HG03460 (cell line): ENCODE data around the gene MBNL1.

Source experiments
- ATAC-seq: cut with Tn5 transposase; IDR thresholded peaks from one replicate; pipeline ENCODE4 v1.9.1; 2021; ENCODE audit not compliant: unreplicated experiment

Gene MBNL1

GRCh38 chr3:152252755-152253154 is 16.0 kb upstream of the MBNL1 start:
- ATAC-seq = no peak

GRCh38 chr3:152253514-152253913 is 15.2 kb upstream of the MBNL1 start:
- ATAC-seq = no peak

- ATAC-seq = no peak
Measured at GRCh38 chr3:152254041-152254440, 14.7 kb upstream of the MBNL1 start.

GRCh38 chr3:152255290-152255689 is 13.4 kb upstream of the MBNL1 start:
- no peak for ATAC-seq

GRCh38 chr3:152256851-152257562 is 11.7 kb upstream of the MBNL1 start:
- peak; percentile 8 for ATAC-seq

GRCh38 chr3:152257563-152258035 is 11.1 kb upstream of the MBNL1 start:
- peak; percentile 89 for ATAC-seq

GRCh38 chr3:152258448-152259393 is 10.0 kb upstream of the MBNL1 start:
- ATAC-seq = no peak

GRCh38 chr3:152259468-152259867 is 9.3 kb upstream of the MBNL1 start:
- no peak for ATAC-seq

GRCh38 chr3:152260026-152260425 is 8.7 kb upstream of the MBNL1 start:
- no peak for ATAC-seq

- no peak for ATAC-seq
Measured at GRCh38 chr3:152260529-152260928, 8.2 kb upstream of the MBNL1 start.

GRCh38 chr3:152261329-152261728 is 7.4 kb upstream of the MBNL1 start:
- no peak for ATAC-seq

GRCh38 chr3:152263711-152264110 is 5.0 kb upstream of the MBNL1 start:
- ATAC-seq = no peak

- no peak for ATAC-seq
Measured at GRCh38 chr3:152264378-152264777, 4.4 kb upstream of the MBNL1 start.

GRCh38 chr3:152266221-152266995 is 2.3 kb upstream of the MBNL1 start:
- ATAC-seq = no peak

GRCh38 chr3:152267831-152268554 is 736 bp upstream of the MBNL1 start:
- no peak for ATAC-seq

GRCh38 chr3:152269056-152269830 is 514 bp downstream of the MBNL1 start:
- peak; percentile 60 for ATAC-seq

- no peak for ATAC-seq
Measured at GRCh38 chr3:152269831-152270734, 1.4 kb downstream of the MBNL1 start.

GRCh38 chr3:152270937-152271336 is 2.2 kb downstream of the MBNL1 start:
- ATAC-seq = no peak
